Activated CD4-positive, alpha-beta T cell treated with anti-CD3 and anti-CD28 coated beads, Interleukin-2, Interleukin-6, amounts not matched to agents 100 ng/mL and 50 ng/mL, durations not matched to agents 16 hours and 8 hours (primary cell): ENCODE results near the gene GNS.

Source experiments
- DNase-seq: peaks from one replicate; pipeline ENCODE4 v3.0.0-alpha.2; 2020

GNS gene

DNA sequence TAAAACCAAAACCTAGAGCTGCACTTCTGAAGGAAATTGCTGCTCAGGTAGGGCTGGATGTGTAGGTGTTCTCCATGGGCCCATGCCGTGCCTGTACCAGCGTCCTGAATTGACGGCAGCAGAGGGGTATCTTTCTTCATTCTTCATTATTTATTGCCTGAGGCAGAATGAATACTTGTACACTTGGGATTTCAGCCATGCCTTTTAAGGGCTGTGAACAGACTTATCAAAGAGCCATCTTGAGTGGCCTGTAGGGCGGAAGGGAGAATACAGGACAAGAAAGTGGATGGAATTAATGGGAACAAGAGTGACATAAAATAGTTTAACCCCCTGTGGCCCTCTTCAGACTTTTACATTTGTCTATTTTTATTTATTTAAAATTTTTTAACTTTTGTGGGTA, 87.5 kb downstream of the GNS start:
- DNase-seq: no peak

- DNase-seq: peak; percentile 72
Observed at GRCh38 chr12:64670919-64671639, 88.1 kb downstream of the GNS start.

- no peak for DNase-seq
Observed at GRCh38 chr12:64670019-64670418, 89.2 kb downstream of the GNS start.

GRCh38 chr12:64669270-64669842, 89.8 kb downstream of the GNS start:
- DNase-seq: peak; percentile 83

GRCh38 chr12:64667793-64668192, 91.4 kb downstream of the GNS start:
- no peak for DNase-seq

GRCh38 chr12:64666054-64666914, 92.9 kb downstream of the GNS start:
- DNase-seq: no peak

DNA sequence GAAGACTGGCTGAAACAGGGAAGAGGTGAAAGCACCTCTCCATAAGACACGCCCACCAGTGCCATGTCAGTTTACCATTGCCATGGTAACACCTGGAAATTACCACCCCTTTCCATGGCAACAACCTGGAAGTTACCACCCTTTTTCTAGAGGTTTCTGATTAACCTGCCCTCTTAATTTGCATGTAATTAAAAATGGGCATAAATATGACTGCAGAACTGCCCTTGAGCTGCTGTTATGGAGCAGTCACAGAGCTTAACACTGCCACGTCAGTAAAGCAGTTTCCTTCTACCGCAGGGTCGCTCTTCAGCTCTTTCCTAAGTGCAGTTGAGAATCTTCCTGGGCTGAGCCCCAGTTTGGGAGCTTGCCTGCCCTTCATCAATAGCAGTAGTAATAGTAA, 93.7 kb downstream of the GNS start:
- peak; percentile 62 for DNase-seq
